T-helper 22 cell (primary cell): ENCODE measurements around the gene DCST2.
A peak's percentile ranks its signal among the peaks of the same experiment; 100 is the strongest.

Experiments
- DNase-seq: peaks from one replicate; pipeline ENCODE4 v3.0.0-alpha.2; 2020; ENCODE audit warnings: low read depth

The DCST2 gene

GRCh38 chr1:154975409-154976059, 58.0 kb downstream of the DCST2 start:
- peak; percentile 41 for DNase-seq

GRCh38 chr1:154974808-154975408, 58.7 kb downstream of the DCST2 start:
- peak; percentile 91 for DNase-seq

- peak; percentile 93 for DNase-seq
These were observed 59.3 kb downstream of the DCST2 start, which contains the start of gene CKS1B for GRCh38 chr1:154974102-154974807. Gene CKS1B, plus strand, starts transcription at chr1:154974681. Its CDS starts 65 bp downstream, at chr1:154974746.

- DNase-seq = peak; percentile 82
These were observed 60.1 kb downstream of the DCST2 start for GRCh38 chr1:154973344-154974101.

GRCh38 chr1:154972517-154973343, 60.9 kb downstream of the DCST2 start:
- no peak for DNase-seq

GRCh38 chr1:154972213-154972516, 61.4 kb downstream of the DCST2 start:
- DNase-seq = no peak

GRCh38 chr1:154971341-154971998, 62.1 kb downstream of the DCST2 start:
- no peak for DNase-seq

GRCh38 chr1:154970631-154971340, 62.8 kb downstream of the DCST2 start, which contains the start of gene SHC1:
Gene SHC1, minus strand, starts transcription at chr1:154970747. Its CDS starts 221 bp downstream, at chr1:154970526.
- DNase-seq = no peak

GRCh38 chr1:154969860-154970452, 63.6 kb downstream of the DCST2 start:
- DNase-seq = no peak

GRCh38 chr1:154969246-154969645, 64.3 kb downstream of the DCST2 start:
- no peak for DNase-seq

GRCh38 chr1:154968731-154969130, 64.8 kb downstream of the DCST2 start:
- no peak for DNase-seq
